Ramos (cell line): ENCODE results near the gene KRT2.

Experiments
- in situ Hi-C: fragments of 300-500 bp; cut with MboI; formaldehyde crosslinking; loops from one replicate; pipeline ENCODE4 v1.14.3; 2022; ENCODE audit warnings: low sequenced_read_pairs; ENCODE audit not compliant: unreplicated experiment

KRT2 gene

GRCh38 chr12:52604859-52605258 lies 47.2 kb downstream of the KRT2 start:
- in situ Hi-C loops, result no loop called here

GRCh38 chr12:52603314-52603713 lies 48.7 kb downstream of the KRT2 start:
- in situ Hi-C loops, result no loop called here

GRCh38 chr12:52602552-52602951 lies 49.5 kb downstream of the KRT2 start:
- in situ Hi-C loops, result no loop called here

- in situ Hi-C loops, result no loop called here
Measured at GRCh38 chr12:52601671-52602070, 50.3 kb downstream of the KRT2 start.

- in situ Hi-C loops, result no loop called here
Measured at GRCh38 chr12:52600941-52601481, 51.0 kb downstream of the KRT2 start, which contains the start of gene KRT72. Gene KRT72, minus strand, starts transcription at chr12:52601463. Its CDS starts 11 bp downstream, at chr12:52601452.

- in situ Hi-C loops, result no loop called here
Measured at GRCh38 chr12:52600475-52600874, 51.5 kb downstream of the KRT2 start.

GRCh38 chr12:52600071-52600470 lies 51.9 kb downstream of the KRT2 start:
- in situ Hi-C loops, result no loop called here

GRCh38 chr12:52598966-52599365 lies 53.0 kb downstream of the KRT2 start:
- in situ Hi-C loops, result no loop called here
